Upper lobe of right lung (tissue), 1 donor: ENCODE measurements around the gene AHR. TPM values are rescaled to one million over a fixed set of nuclear protein-coding genes. Genes with fewer than 3 reads are reported as not detected.

ENCODE experiments used
- ATAC-seq: fragments of 200-7000 bp; cut with Tn5 transposase; one replicate; pipeline ENCODE4 v1.9.1; 2020; ENCODE audit warnings: mild to moderate bottlenecking, moderate library complexity
- DNase-seq: peaks from one replicate; pipeline ENCODE4 v3.0.0-alpha.2; 2020
- H3K27ac ChIP-seq: fragments of 200-600 bp; one replicate; pipeline ENCODE4 v1.8.0; 2022
- H3K27me3 ChIP-seq: fragments of 200-600 bp; one replicate; pipeline ENCODE4 v1.8.0; 2022; ENCODE audit warnings: mild to moderate bottlenecking
- H3K36me3 ChIP-seq: fragments of 200-600 bp; one replicate; pipeline ENCODE4 v1.8.0; 2022
- H3K4me1 ChIP-seq: fragments of 200-600 bp; one replicate; pipeline ENCODE4 v1.8.0; 2022
- H3K4me3 ChIP-seq: fragments of 200-600 bp; one replicate; pipeline ENCODE4 v1.8.0; 2022; ENCODE audit warnings: mild to moderate bottlenecking
- H3K9me3 ChIP-seq: fragments of 200-600 bp; one replicate; pipeline ENCODE4 v1.8.0; 2022
- intact Hi-C: fragments of 100-400 bp; cut with DNase I; formaldehyde crosslinking; loops from one replicate; pipeline ENCODE4 v1.11.0; 2022
- total RNA-seq: library from RNA; stranded (reverse); fragmentation: NEBNext Ultra II Directional; extraction: Animal tissue kit (Norgen Biotek cat#: 25700); gene quantifications from one replicate; pipeline ENCODE4 v1.2.1, GENCODE V29; 2021
- TF ChIP-seq, protein P1 (sequence below): fragments of 200-600 bp; IDR thresholded peaks from one replicate; pipeline ENCODE4 v1.8.0; 2022; ENCODE audit warnings: antibody characterized with exemption
- donor health status: DM: no; HTN: yes; CAD: no; lungs with severe emphysema.

AHR gene
- total RNA-seq, 1 donor from 2014 or later = 118 TPM

DNA sequence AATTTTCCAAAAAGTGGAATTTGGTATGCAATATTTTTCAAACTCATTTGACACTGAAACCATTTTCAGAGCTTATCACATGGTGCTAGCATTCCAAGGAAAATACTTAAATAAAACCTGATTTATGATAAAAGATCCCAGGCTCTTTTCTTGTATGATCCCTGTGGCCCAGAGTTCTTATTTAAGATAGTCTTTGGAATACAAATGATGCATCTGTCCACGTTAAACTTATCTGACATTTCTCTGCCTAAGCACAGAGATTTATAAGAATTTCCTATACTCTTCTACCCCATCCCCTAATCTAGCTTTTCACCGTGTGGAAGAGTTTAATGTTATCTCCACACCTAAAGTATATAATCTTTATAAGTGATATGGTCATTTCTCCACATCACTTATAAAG lies 66.2 kb downstream of the AHR start:
- DNase-seq (no peak), ATAC-seq (no peak)
- no peaks in the 10 kb centered on the region for H3K9me3 ChIP-seq
- no peaks in the 10 kb centered on the region for H3K36me3 ChIP-seq
- no peak overlapping the region for H3K4me3 ChIP-seq
- peaks cover 18% of the 10 kb centered on the region for H3K4me1 ChIP-seq
- TF ChIP-seq, protein P1, sequence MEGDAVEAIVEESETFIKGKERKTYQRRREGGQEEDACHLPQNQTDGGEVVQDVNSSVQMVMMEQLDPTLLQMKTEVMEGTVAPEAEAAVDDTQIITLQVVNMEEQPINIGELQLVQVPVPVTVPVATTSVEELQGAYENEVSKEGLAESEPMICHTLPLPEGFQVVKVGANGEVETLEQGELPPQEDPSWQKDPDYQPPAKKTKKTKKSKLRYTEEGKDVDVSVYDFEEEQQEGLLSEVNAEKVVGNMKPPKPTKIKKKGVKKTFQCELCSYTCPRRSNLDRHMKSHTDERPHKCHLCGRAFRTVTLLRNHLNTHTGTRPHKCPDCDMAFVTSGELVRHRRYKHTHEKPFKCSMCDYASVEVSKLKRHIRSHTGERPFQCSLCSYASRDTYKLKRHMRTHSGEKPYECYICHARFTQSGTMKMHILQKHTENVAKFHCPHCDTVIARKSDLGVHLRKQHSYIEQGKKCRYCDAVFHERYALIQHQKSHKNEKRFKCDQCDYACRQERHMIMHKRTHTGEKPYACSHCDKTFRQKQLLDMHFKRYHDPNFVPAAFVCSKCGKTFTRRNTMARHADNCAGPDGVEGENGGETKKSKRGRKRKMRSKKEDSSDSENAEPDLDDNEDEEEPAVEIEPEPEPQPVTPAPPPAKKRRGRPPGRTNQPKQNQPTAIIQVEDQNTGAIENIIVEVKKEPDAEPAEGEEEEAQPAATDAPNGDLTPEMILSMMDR = no peak
- no peak overlapping the region for H3K27ac ChIP-seq
- no peaks in the 10 kb centered on the region for H3K27me3 ChIP-seq
- intact Hi-C loops = no loop called here

DNA sequence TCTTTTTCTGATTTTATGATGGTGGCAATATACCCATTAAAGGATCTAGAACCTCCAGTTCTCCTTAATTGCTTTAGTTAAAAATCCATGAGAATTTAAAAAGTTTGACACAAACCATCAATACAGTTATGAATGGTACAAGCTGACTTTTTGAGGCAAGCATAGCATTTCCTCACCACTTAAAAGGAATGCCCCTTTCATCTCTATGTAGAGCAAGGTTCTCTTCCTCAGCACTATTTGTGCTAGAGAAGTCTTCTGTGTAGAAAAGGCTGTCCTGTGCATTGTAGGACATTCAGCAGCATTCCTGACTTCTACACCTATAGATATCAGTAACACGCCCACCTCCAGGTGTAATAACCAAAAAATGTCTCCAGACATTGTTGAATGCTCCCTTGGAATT lies 67.3 kb downstream of the AHR start:
- Histone ChIP-seq H3K4me3 (no peak overlapping the region), H3K4me1 (peaks cover 27% of the 10 kb centered on the region), H3K27ac (no peak overlapping the region), H3K27me3 (no peaks in the 10 kb centered on the region), H3K9me3 (no peaks in the 10 kb centered on the region), H3K36me3 (no peaks in the 10 kb centered on the region)
- DNase-seq (no peak), ATAC-seq (no peak)
- intact Hi-C loops = no loop called here
- TF ChIP-seq, protein P1 = no peak

DNA sequence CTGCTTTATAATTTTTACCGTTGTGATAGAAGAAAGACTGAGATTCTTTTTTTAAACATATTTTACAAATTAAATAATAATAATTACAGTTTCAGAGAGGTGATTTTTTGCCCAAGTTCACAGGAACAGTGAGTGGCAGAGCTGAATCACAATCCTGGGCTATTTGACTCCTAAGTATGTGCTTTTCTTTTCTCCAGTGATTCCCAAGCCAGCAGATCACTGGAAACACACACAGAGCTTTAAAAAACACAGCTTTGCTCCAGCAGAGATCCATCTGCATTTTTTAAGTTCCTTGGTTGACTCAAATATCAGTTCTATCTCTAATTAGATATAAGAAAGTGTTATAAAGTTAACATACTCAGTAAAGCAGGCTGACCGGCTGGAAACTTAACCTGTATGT lies 69.0 kb downstream of the AHR start:
- no peak overlapping the region for H3K27ac ChIP-seq
- H3K36me3 ChIP-seq = no peaks in the 10 kb centered on the region
- ATAC-seq = no peak
- no peaks in the 10 kb centered on the region for H3K9me3 ChIP-seq
- intact Hi-C loops = no loop called here
- H3K4me1 ChIP-seq = peaks cover 40% of the 10 kb centered on the region
- no peak overlapping the region for H3K4me3 ChIP-seq
- no peaks in the 10 kb centered on the region for H3K27me3 ChIP-seq
- no peak for DNase-seq
- TF ChIP-seq, protein P1 = no peak

DNA sequence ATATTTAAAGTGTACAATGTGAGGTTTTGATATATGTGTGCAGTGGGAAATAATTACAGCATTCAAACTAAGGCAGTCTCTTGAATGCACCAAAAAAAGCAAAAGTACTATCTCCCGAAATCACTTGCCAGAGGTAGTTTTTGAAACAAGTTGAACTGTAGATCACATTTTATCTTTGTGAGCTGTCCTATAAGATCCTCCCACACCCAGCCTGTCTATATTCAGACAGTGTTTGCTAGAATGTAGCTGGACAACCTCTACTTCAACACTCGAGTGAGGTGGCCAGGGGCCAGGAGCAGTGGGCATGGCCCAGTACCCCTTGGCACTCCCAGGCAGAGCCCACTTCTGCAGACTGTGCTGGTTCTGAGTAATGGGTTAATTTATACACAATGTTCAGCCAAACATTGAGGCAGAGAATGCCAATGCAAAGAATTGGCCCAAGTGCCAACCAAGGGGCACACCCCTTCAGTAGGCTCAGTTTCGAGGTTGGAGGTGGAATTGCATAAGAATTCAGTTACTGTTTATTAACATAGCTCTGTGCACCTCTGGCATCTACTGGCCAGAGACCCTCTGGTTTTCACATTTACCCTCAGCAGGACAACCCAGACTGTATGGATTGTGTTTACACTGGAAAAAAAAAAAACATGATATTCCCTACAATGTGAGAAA lies 70.5 kb downstream of the AHR start:
- H3K36me3 ChIP-seq = no peaks in the 10 kb centered on the region
- intact Hi-C loops = no loop called here
- DNase-seq (no peak), ATAC-seq (peak; percentile 7)
- peaks cover 40% of the 10 kb centered on the region for H3K4me1 ChIP-seq
- no peaks in the 10 kb centered on the region for H3K9me3 ChIP-seq
- no peak overlapping the region for H3K4me3 ChIP-seq
- peak overlapping the region; percentile 73 for H3K27ac ChIP-seq
- TF ChIP-seq, protein P1 = no peak
- no peaks in the 10 kb centered on the region for H3K27me3 ChIP-seq

DNA sequence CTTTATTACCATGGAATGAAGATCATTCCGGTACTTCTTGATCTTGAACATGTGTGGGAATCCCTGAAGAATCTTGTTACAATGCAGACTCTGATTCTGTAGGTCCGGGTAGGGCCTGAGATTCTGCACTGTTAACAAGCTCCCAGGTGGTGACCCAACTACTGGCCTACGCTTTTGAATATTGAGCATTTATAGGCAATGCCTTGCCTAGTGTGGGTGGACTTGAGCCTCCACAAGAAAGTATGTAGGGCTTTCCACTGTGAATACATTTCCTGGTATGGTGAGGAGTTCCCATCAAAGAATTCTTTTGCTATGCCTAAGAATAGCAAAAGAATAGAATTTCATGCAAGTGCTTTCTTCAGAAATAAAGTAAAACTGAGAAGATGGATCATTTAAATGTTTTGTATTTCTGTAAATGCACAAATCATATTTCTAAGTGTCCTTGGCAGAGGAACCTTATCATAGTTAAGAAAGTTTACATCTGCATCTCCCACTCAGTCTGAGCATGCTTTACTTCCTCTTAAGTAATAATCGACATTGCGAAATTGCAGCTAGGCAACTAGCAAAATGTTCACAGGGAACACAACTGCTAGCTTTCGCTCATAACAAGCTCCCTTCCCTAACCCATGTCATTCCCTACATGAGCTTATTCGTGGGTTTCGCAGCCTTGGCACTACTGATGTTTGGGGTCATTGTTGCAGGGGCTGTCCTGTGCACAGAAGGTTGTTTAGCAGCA lies 71.4 kb downstream of the AHR start:
- Histone ChIP-seq H3K27ac (peak overlapping the region; percentile 84), H3K9me3 (no peaks in the 10 kb centered on the region)
- peak; percentile 90 for ATAC-seq

More for the DNA sequence above, 71.4 kb downstream of the AHR start:
- Histone ChIP-seq H3K4me3 (no peak overlapping the region), H3K27me3 (no peaks in the 10 kb centered on the region), H3K4me1 (peaks cover 40% of the 10 kb centered on the region), H3K36me3 (no peaks in the 10 kb centered on the region)
- TF ChIP-seq, protein P1 = no peak
- no peak for DNase-seq
- intact Hi-C loops = no loop called here
